Activated naive CD4-positive, alpha-beta T cell treated with anti-CD3 and anti-CD28 coated beads, Interleukin-2, amount 10 ng/mL, durations not matched to agents 7 days and 5 days (primary cell): ENCODE data around the gene TRAPPC10.
A peak's percentile ranks its signal among the peaks of the same experiment; 100 is the strongest.
"Not testable (repeated sequence)": the region's sequence is repeated elsewhere in the genome, so short reads cannot be mapped to it uniquely, and the experiment has no call there.

Experiments used
- CTCF ChIA-PET: fragments of 350-600 bp; sonication (Branson Sonifier 250); formaldehyde crosslinking; loops from one replicate; lab custom pipeline; 2021; ENCODE audit warnings: antibody characterized with exemption; lab: Charles Lee
- DNase-seq: peaks from one replicate; pipeline ENCODE4 v3.0.0-alpha.2; 2020
- H3K27ac Mint-ChIP-seq: one replicate; pipeline ENCODE4 v1.8.0; 2021; ENCODE audit warnings: mild to moderate bottlenecking, moderate library complexity, mixed read lengths
- H3K27me3 Mint-ChIP-seq: one replicate; pipeline ENCODE4 v1.8.0; 2021; ENCODE audit warnings: mild to moderate bottlenecking, mixed read lengths
- H3K36me3 Mint-ChIP-seq: one replicate; pipeline ENCODE4 v1.8.0; 2021; ENCODE audit warnings: mixed read lengths
- H3K4me1 Mint-ChIP-seq: one replicate; pipeline ENCODE4 v1.8.0; 2021; ENCODE audit warnings: mixed read lengths
- H3K4me3 Mint-ChIP-seq: one replicate; pipeline ENCODE4 v1.8.0; 2021; ENCODE audit warnings: mild to moderate bottlenecking, moderate library complexity, mixed read lengths
- H3K9me3 Mint-ChIP-seq: one replicate; pipeline ENCODE4 v1.8.0; 2021; ENCODE audit warnings: mixed read lengths

The TRAPPC10 gene

DNA sequence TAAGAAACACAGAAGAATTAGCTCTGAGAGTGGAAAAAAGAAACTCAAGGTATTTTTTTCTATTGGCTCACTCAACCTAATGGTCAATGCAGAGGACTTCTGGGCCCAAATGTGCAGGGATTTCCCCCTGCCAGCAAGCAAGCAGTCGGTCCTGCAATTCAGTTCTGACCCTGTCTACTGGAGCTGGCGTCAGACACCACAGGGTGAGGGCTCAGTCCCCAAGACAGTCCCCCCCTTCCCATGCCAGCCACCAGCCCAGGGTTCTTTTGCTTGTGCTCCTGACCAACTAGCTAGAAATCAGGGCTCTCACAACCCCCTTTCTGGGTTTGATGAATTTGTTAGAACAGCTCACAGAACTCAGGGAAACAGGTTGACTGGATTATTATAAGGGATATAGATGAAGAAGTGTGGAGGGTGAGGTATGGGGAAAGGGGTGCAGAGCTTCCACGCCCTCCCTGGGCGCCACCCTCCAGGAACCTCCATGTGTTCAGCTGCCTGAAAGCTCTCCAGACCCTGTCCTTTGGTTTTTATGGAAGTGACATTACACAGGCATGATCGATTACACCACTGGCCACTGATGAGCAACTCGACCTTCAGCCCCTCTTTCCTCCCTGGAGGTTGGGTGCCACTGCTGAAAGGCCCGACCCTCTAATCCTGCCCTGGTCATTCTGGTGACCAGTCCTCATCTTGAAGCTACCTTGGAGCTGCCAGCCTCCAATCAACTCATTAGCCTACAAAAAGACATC lies 72.6 kb downstream of the TRAPPC10 start:
- Mint-ChIP-seq H3K27ac (peak overlapping the region; percentile 99), H3K27me3 (no peaks in the 10 kb centered on the region), H3K4me3 (peak overlapping the region; percentile 79), H3K9me3 (no peaks in the 10 kb centered on the region), H3K4me1 (peaks cover 99% of the 10 kb centered on the region), H3K36me3 (peaks cover 86% of the 10 kb centered on the region)
- CTCF ChIA-PET = interaction anchor here (0.6 to 2.5 kb wide), 4 partner anchors 10 to 405 kb away, joined by 3 to 13 read pairs (median 8); no protein-coding TSS in a partner anchor
- DNase-seq = no peak

- Mint-ChIP-seq H3K36me3 (peaks cover 91% of the 10 kb centered on the region), H3K27ac (peak overlapping the region; percentile 99), H3K4me3 (peak overlapping the region; percentile 79), H3K27me3 (no peaks in the 10 kb centered on the region), H3K9me3 (no peaks in the 10 kb centered on the region), H3K4me1 (peaks cover 99% of the 10 kb centered on the region)
- CTCF ChIA-PET = interaction anchor here (1.0 to 2.5 kb wide), 2 partner anchors 11 to 103 kb away, joined by 3 to 11 read pairs; no protein-coding TSS in a partner anchor
- DNase-seq = no peak
Measured at GRCh38 chr21:44085491-44086321, 73.6 kb downstream of the TRAPPC10 start.

DNA sequence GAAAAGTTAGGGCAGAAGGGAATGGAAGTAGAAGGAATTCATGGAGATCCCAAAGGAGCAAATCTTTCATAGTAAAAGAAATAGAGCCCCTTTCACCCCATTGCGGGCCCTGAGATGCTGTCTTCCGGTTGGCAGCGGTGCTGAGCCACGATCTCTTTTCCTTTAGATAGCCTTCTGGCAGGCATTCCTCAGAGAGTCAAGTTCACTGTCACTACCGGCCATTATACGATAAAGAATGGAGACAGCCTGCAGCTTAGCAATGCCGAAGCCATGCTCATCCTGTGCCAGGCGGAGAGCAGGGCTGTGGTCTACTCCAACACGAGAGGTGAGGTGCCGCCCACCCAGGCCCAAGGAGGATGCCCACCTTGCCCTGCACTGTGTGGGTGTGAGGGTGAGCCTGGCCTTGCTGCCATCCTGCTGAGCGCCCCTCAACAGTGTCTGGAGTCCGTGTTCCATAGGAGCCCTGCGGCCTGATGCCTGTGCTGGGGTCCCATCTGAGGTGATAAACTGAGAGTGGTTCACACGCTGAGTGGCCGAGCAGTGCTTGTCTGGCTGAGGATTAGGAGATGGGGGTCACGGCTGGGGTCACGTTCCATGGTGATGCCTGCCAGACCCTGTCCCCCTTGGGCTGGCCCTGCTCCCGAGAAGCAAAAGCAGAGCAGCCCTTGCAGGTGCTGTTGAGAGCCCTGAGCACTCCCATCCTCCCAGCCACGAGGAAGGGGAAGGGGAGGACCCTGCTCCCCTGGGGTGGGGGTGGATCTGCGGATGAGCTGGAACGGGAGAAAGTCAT lies 74.7 kb downstream of the TRAPPC10 start:
- H3K36me3 Mint-ChIP-seq = peaks cover 84% of the 10 kb centered on the region

DNA sequence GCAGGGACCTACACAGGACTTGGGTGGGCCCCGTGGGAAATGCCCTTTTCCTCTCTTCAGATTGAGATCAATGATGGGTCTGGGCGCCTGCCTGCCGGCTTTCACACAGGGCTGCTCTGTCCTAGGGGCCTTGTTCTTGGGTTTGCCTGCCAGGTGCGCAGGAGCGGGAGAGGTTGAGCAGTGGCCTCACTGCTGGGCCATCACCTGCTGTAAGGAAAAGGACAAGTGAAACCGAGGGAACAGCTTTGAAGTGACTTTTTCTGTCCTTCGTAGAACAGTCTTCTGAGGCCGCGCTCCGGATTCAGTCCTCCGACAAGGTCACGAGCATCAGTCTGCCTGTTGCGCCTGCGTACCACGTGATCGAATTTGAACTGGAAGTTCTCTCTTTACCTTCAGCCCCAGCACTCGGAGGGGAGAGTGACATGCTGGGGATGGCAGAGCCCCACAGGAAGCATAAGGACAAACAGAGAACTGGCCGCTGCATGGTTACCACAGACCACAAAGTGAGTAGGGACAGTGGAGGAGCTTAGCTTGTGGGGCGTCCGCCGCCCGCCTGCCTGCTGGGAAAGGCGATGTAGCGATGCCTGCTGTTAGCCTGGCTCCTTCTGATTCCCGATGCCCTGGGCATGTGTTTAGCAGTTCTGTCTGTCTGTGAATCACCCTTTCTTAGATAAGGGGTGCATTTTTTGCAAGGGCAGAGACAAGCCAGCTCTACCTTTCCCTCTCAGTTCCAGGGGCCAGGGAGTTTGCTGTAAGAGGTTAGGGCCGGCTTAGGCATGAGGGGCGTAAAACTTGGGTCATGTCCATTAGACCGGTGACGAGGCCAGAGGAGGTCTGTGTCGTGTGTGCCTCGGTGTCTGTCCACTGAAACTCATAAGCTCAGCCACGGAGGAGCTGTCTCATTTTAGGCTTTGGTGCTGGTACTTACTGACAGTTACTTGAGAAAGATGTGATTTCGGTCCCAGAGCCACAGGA lies 75.6 kb downstream of the TRAPPC10 start:
- no peaks in the 10 kb centered on the region for H3K9me3 Mint-ChIP-seq
- H3K36me3 Mint-ChIP-seq = peaks cover 81% of the 10 kb centered on the region
- peaks cover 84% of the 10 kb centered on the region for H3K4me1 Mint-ChIP-seq
- CTCF ChIA-PET = interaction anchor here (0.6 kb wide), 1 partner anchor 13 kb away, joined by 3 read pairs; no protein-coding TSS in a partner anchor
- no peak for DNase-seq
- no peaks in the 10 kb centered on the region for H3K27me3 Mint-ChIP-seq
- peak overlapping the region; percentile 97 for H3K27ac Mint-ChIP-seq
- peak overlapping the region; percentile 49 for H3K4me3 Mint-ChIP-seq

More for the DNA sequence above, 74.7 kb downstream of the TRAPPC10 start:
- Mint-ChIP-seq H3K4me3 (no peak overlapping the region), H3K9me3 (no peaks in the 10 kb centered on the region), H3K27me3 (no peaks in the 10 kb centered on the region), H3K27ac (peak overlapping the region; percentile 99), H3K4me1 (peaks cover 90% of the 10 kb centered on the region)
- CTCF ChIA-PET = interaction anchor here (1.0 kb wide), 1 partner anchor 104 kb away, joined by 3 read pairs; no protein-coding TSS in a partner anchor
- no peak for DNase-seq

GRCh38 chr21:44088401-44088780 lies 76.3 kb downstream of the TRAPPC10 start:
- peaks cover 75% of the 10 kb centered on the region for H3K36me3 Mint-ChIP-seq
- H3K9me3 Mint-ChIP-seq = no peaks in the 10 kb centered on the region
- no peak for DNase-seq
- H3K27ac Mint-ChIP-seq = peak overlapping the region; percentile 97
- no peaks in the 10 kb centered on the region for H3K27me3 Mint-ChIP-seq
- H3K4me3 Mint-ChIP-seq = no peak overlapping the region
- CTCF ChIA-PET = interaction anchor here (0.6 kb wide), 1 partner anchor 13 kb away, joined by 3 read pairs; no protein-coding TSS in a partner anchor
- peaks cover 77% of the 10 kb centered on the region for H3K4me1 Mint-ChIP-seq

GRCh38 chr21:44089001-44089911 lies 77.1 kb downstream of the TRAPPC10 start:
- peak; percentile 69 for DNase-seq
- Mint-ChIP-seq H3K36me3 (peaks cover 78% of the 10 kb centered on the region), H3K4me1 (peaks cover 71% of the 10 kb centered on the region), H3K9me3 (no peaks in the 10 kb centered on the region), H3K4me3 (peak overlapping the region; percentile 43), H3K27me3 (no peaks in the 10 kb centered on the region), H3K27ac (peak overlapping the region; percentile 97)
- CTCF ChIA-PET = interaction anchor here (1.3 kb wide), 3 partner anchors 75 to 114 kb away, joined by 4 read pairs; no protein-coding TSS in a partner anchor

GRCh38 chr21:44090325-44090724 lies 78.2 kb downstream of the TRAPPC10 start:
- Mint-ChIP-seq H3K9me3 (no peaks in the 10 kb centered on the region), H3K27ac (peak overlapping the region; percentile 97), H3K36me3 (peaks cover 72% of the 10 kb centered on the region), H3K27me3 (no peaks in the 10 kb centered on the region), H3K4me3 (peak overlapping the region; percentile 59), H3K4me1 (peaks cover 64% of the 10 kb centered on the region)
- CTCF ChIA-PET = interaction anchor here (1.3 kb wide), 2 partner anchors 76 to 115 kb away, joined by 4 read pairs; no protein-coding TSS in a partner anchor
- DNase-seq = peak; percentile 47

DNA sequence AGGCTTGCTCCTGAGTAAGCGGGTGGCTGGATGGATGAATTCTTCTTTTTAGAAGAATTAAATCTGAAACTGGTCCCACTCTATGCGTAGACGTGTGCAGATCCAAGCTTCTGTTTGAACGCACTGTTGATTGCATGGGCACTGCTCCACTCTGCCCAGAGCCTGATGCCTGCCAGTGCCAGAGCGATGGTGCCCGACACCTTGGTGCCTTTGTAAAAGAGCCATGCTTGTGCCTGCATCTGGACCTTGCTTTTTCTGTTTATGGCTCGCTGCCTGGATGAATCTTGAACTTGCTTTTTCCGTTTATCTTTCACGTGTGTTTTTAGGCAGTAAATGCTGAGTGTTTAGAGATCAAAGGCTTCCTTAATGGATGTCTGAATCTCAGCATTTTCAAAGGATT lies 80.1 kb downstream of the TRAPPC10 start:
- peaks cover 45% of the 10 kb centered on the region for H3K4me1 Mint-ChIP-seq
- H3K27me3 Mint-ChIP-seq = no peaks in the 10 kb centered on the region
- H3K27ac Mint-ChIP-seq = peak overlapping the region; percentile 64
- H3K4me3 Mint-ChIP-seq = no peak overlapping the region
- DNase-seq = no peak
- CTCF ChIA-PET = interaction anchor here (1.0 kb wide), 1 partner anchor 9 kb away, joined by 3 read pairs; no protein-coding TSS in a partner anchor
- H3K9me3 Mint-ChIP-seq = no peaks in the 10 kb centered on the region
- peaks cover 54% of the 10 kb centered on the region for H3K36me3 Mint-ChIP-seq

GRCh38 chr21:44093761-44094160 lies 81.7 kb downstream of the TRAPPC10 start:
- H3K9me3 Mint-ChIP-seq = no peaks in the 10 kb centered on the region
- no peak overlapping the region for H3K27ac Mint-ChIP-seq
- no peak overlapping the region for H3K4me3 Mint-ChIP-seq
- DNase-seq = no peak
- H3K27me3 Mint-ChIP-seq = no peaks in the 10 kb centered on the region
- peaks cover 39% of the 10 kb centered on the region for H3K36me3 Mint-ChIP-seq
- H3K4me1 Mint-ChIP-seq = peaks cover 30% of the 10 kb centered on the region
- CTCF ChIA-PET = no interaction called here

GRCh38 chr21:44094832-44095231 lies 82.7 kb downstream of the TRAPPC10 start:
- Mint-ChIP-seq H3K4me1 (peaks cover 19% of the 10 kb centered on the region), H3K27ac (no peak overlapping the region), H3K36me3 (peaks cover 28% of the 10 kb centered on the region), H3K4me3 (no peak overlapping the region), H3K27me3 (no peaks in the 10 kb centered on the region), H3K9me3 (no peaks in the 10 kb centered on the region)
- CTCF ChIA-PET = no interaction called here
- DNase-seq = no peak

DNA sequence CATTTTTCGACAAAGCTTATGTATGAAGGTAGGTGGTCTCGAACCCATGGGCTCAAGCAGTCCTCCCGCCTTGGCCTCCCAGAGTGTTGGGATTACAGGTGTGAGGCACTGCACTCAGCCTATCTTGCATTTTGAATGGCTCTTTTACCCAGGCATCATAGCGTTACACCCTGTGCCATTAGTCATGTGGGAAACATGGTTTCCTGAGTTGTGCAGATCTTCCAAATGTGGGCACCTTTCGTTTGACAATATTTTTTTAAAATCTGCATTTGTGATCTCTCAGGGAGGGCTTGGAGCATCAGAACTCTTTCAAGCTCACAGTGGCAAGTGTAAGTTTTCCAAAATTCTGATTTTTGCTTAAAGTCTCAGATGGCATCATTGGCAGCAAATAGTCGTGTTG lies 86.4 kb downstream of the TRAPPC10 start:
- CTCF ChIA-PET, H3K4me1 Mint-ChIP-seq: not testable (repeated sequence)

GRCh38 chr21:44098964-44099363 lies 86.9 kb downstream of the TRAPPC10 start:
- CTCF ChIA-PET, H3K27ac Mint-ChIP-seq, H3K36me3 Mint-ChIP-seq: not testable (repeated sequence)

More for the DNA sequence above, 86.4 kb downstream of the TRAPPC10 start:
- DNase-seq, H3K9me3 Mint-ChIP-seq, H3K27ac Mint-ChIP-seq, H3K27me3 Mint-ChIP-seq, H3K4me3 Mint-ChIP-seq: not testable (repeated sequence)
- H3K36me3 Mint-ChIP-seq = peaks cover 11% of the 10 kb centered on the region

More at GRCh38 chr21:44098964-44099363, 86.9 kb downstream of the TRAPPC10 start:
- not testable (repeated sequence) for H3K27me3 Mint-ChIP-seq, DNase-seq, H3K4me1 Mint-ChIP-seq, H3K4me3 Mint-ChIP-seq, H3K9me3 Mint-ChIP-seq
